Astrocyte of the spinal cord (primary cell): Measurements from ENCODE around the gene RUNX1.
A peak's percentile ranks its signal among the peaks of the same experiment; 100 is the strongest.

Experiments
- DNase-seq: peaks from one replicate; pipeline ENCODE4 v3.0.0; 2011; ENCODE audit warnings: low read depth, low spot score
- H3K4me3 ChIP-seq: 2 replicates; pipeline ENCODE4 v1.5.1; 2011; ENCODE audit warnings: low read depth, mild to moderate bottlenecking, low read length, moderate library complexity
- CTCF ChIP-seq: IDR thresholded peaks from 2 replicates; pipeline ENCODE4 v1.5.1; 2012; ENCODE audit warnings: low read depth, mild to moderate bottlenecking, low read length, inconsistent platforms
- in situ Hi-C: cut with HindIII; loops from 2 replicates; pipeline ENCODE4 v1.10.0; 2017; ENCODE audit warnings: low sequenced_read_pairs

RUNX1 gene

DNA sequence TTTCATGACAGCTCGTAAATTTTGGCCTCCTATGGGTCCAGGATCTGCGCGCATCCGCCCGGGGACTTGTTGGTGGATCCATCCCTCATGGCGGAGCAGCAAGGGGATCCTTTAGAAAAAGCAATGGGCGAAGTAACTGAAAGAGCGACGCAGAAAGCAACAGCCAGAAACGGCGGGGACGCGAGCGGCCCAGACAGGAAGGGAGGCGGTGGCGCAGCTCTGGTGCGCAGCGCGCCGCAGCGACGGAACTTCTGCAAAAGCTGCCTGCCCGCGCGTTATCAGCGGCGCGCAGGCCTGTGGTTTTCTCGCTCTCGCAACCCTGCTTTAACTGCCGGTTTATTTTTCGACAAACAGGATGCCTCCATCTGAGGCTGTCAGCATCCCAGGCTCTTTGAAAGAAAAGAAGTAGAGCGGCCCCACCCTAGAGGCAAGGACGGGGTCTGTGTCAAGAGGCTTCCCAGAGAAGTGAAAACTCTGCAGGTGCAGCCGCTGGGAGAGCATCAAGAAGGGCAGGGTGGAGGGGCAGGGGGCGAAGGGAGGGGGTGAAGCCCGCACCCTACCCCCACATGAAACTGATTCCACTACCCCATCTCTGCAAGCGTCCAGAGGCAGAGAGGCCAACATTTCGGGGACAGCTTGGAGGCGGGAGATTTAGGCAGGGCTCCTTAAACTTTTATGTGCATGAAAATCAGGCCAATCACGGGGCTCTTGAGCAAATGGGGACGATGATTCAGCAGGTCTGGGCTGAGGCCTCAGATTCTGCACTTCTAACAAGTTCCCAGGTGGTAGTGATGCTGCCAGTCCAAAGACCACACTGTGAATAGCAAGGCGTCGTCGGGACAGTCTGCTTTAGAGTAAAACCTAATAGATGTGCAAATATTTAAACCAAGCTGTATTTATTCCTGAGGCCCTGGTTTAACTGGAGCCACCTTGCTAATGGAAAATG, 22.2 kb downstream of the RUNX1 start:
- in situ Hi-C loops = no loop called here
- DNase-seq = peak; percentile 66

GRCh38 chr21:35026153-35026500, 23.0 kb downstream of the RUNX1 start:
- DNase-seq = peak; percentile 36
- no peak for TF ChIP-seq CTCF
- in situ Hi-C loops = no loop called here
- no peak overlapping the region for H3K4me3 ChIP-seq

More for the DNA sequence above, 22.2 kb downstream of the RUNX1 start:
- peak; percentile 5 for TF ChIP-seq CTCF
- peak overlapping the region; percentile 31 for H3K4me3 ChIP-seq

GRCh38 chr21:35025206-35026152, 23.6 kb downstream of the RUNX1 start:
- in situ Hi-C loops = no loop called here
- no peak for DNase-seq
- no peak for TF ChIP-seq CTCF
- H3K4me3 ChIP-seq = no peak overlapping the region

- no peak for TF ChIP-seq CTCF
- DNase-seq = no peak
- in situ Hi-C loops = no loop called here
- no peak overlapping the region for H3K4me3 ChIP-seq
Observed at GRCh38 chr21:35024513-35024912, 24.6 kb downstream of the RUNX1 start.

DNA sequence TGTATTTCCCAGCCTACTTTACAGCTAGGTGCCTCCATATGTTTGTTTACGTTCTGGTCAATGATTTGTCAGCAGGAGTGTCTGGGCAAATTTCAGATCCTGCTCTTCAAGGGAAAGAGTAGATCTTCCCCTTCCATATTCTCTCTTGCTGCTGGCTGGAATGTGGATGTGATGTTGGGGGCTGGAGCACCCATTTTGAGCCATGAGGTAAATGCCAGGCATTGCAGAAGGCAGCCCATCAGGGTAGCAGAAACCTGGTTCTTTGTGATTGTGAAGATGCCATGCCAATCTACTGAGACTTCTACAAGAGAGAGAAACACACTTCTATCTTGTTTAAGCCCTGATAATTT, 25.1 kb downstream of the RUNX1 start:
- no peak for TF ChIP-seq CTCF
- in situ Hi-C loops = no loop called here
- DNase-seq = no peak
- no peak overlapping the region for H3K4me3 ChIP-seq

DNA sequence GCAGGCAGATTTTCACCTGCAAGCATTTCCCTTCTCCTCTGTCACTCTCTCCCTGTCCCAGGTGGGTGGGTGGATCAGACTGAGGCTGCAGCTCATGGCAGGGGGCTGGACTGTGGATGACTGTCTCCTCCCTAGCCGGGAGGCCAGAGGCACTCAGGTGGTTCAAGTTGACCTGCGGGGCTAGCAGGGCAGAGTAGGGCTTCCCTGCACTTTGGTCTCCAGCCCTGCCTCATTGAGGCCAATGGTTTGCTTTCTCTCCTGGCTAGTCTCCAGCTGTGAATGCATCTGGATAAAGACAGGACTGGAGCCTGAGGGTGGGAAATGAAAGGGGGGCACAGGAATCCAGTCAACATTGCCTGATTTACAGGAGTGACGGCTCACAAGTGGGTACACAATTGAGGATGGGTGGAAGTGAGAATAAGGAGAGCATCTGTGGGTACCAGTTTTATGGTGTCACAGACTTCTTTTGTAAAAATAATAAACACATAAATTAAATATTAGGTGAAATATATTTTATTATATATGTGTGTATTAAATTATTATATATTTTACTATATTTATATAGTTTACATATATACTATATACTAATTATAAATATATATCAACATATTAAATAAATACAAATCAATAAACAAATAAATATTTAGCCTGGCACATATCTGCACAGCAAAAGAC, 25.6 kb downstream of the RUNX1 start:
- no peak for DNase-seq
- H3K4me3 ChIP-seq = no peak overlapping the region
- no peak for TF ChIP-seq CTCF
- in situ Hi-C loops = no loop called here
